T-cell (primary cell): ENCODE data around the gene TOP2A. TPM values are rescaled to one million over a fixed set of nuclear protein-coding genes. Genes with fewer than 3 reads are reported as not detected.
"Not testable (repeated sequence)": the region's sequence is repeated elsewhere in the genome, so short reads cannot be mapped to it uniquely, and the experiment has no call there.

ENCODE experiments used
- ATAC-seq, 4 experiments: fragments of 200-7000 bp in 3 of 4; fragments of 150-1000 bp in 1 of 4; cut with Tn5 transposase; replicated peaks in 1 of 4; 1 replicate in 3 of 4; 2 replicates in 1 of 4; pipeline ENCODE4 v1.10.0; 2021; ENCODE audit warnings: moderate library complexity in 3 of 4, mild to moderate bottlenecking in 2 of 4, moderate number of reproducible peaks in 1 of 4
- CTCF ChIA-PET, 2 donors: fragments of 300-600 bp; sonication (Branson Sonifier 250); formaldehyde crosslinking; loops; one replicate each; lab custom pipeline; 2022; ENCODE audit warnings: antibody characterized with exemption in 2 of 2; lab: Charles Lee
- POLR2A ChIA-PET, 2 donors: fragments of 300-600 bp; sonication (Branson Sonifier 250); formaldehyde crosslinking; loops; one replicate each; lab custom pipeline; 2022; ENCODE audit warnings: antibody characterized with exemption in 2 of 2; lab: Charles Lee
- DNase-seq, 35 experiments: peaks; one replicate each; pipeline versions ENCODE4 v3.0.0 to v3.0.0-alpha.2; 2013 to 2023
- H3K27ac ChIP-seq: one replicate; pipeline ENCODE4 v1.5.1; 2013; ENCODE audit warnings: low read length
- H3K27me3 ChIP-seq, 2 experiments: replicated peaks in 1 of 2; 1 replicate in 1 of 2; 2 replicates in 1 of 2; pipeline versions ENCODE4 v1.6.1 to v1.7.0; 2013; ENCODE audit warnings: low read length in 1 of 2, mixed read lengths in 1 of 2; ENCODE audit not compliant: control insufficient read depth in 2 of 2, insufficient read depth in 2 of 2; ENCODE audit errors: extremely low read depth in 1 of 2
- H3K36me3 ChIP-seq, 2 donors: 1 replicate in 1 of 2; 2 replicates in 1 of 2; pipeline versions ENCODE4 v1.6.1 to v1.7.0; 2013; ENCODE audit warnings: low read length in 1 of 2; ENCODE audit not compliant: control insufficient read depth in 2 of 2, insufficient read depth in 1 of 2; ENCODE audit errors: extremely low read depth in 1 of 2
- H3K4me1 ChIP-seq, 2 experiments: 1 replicate in 1 of 2; 2 replicates in 1 of 2; pipeline versions ENCODE4 v1.6.1 to v1.7.0; 2013; ENCODE audit warnings: low read length in 2 of 2, mixed read lengths in 1 of 2; ENCODE audit not compliant: insufficient read depth in 2 of 2, control insufficient read depth in 1 of 2; ENCODE audit errors: extremely low read depth in 1 of 2
- H3K4me3 ChIP-seq, 2 donors: 1 replicate in 1 of 2; 2 replicates in 1 of 2; pipeline versions ENCODE4 v1.5.1 to v1.7.0; 2013; ENCODE audit warnings: mild to moderate bottlenecking in 2 of 2, low read length in 1 of 2, moderate library complexity in 1 of 2; ENCODE audit not compliant: control insufficient read depth in 1 of 2; ENCODE audit errors: extremely low read depth in 1 of 2
- H3K9me3 ChIP-seq: 2 replicates; pipeline ENCODE4 v1.7.0; 2013
- H3K27ac Mint-ChIP-seq, 2 donors: one replicate each; pipeline ENCODE4 v1.8.0; 2020 to 2021; ENCODE audit warnings: mild to moderate bottlenecking in 2 of 2, mixed read lengths in 2 of 2
- H3K27me3 Mint-ChIP-seq, 2 donors: one replicate each; pipeline ENCODE4 v1.8.0; 2021 to 2022; ENCODE audit warnings: mixed read lengths in 2 of 2
- H3K36me3 Mint-ChIP-seq: one replicate; pipeline ENCODE4 v1.8.0; 2021; ENCODE audit warnings: mixed read lengths
- H3K4me1 Mint-ChIP-seq, 3 donors: one replicate each; pipeline ENCODE4 v1.8.0; 2020 to 2022; ENCODE audit warnings: mixed read lengths in 3 of 3, mild to moderate bottlenecking in 1 of 3
- H3K4me3 Mint-ChIP-seq, 3 donors: one replicate each; pipeline ENCODE4 v1.8.0; 2020 to 2022; ENCODE audit warnings: mild to moderate bottlenecking in 3 of 3, mixed read lengths in 3 of 3, moderate library complexity in 3 of 3
- H3K9me3 Mint-ChIP-seq, 3 donors: one replicate each; pipeline ENCODE4 v1.8.0; 2020 to 2022; ENCODE audit warnings: mixed read lengths in 3 of 3
- WGBS: methylation state at CpG from one replicate; pipeline ENCODE4 v1.1.5; 2013; ENCODE audit warnings: missing lambda C conversion rate; ENCODE audit not compliant: insufficient coverage; 5-methylcytosine and 5-hydroxymethylcytosine counted together
- total RNA-seq, 35 experiments: library from RNA in 6 of 35; stranded (reverse) in 6 of 35; fragments of 120-200 nt in 1 of 35; gene quantifications; one replicate each; pipeline versions ENCODE4 v1.2.1 to v1.2.4 and lab custom pipeline; 2013 to 2026

The TOP2A gene
- total RNA-seq, 5 donors from 2014 or later (not counting 1 experiment from before 2014, with no cell fraction given), result 2.3 to 4.2 (median 2.7) TPM

DNA sequence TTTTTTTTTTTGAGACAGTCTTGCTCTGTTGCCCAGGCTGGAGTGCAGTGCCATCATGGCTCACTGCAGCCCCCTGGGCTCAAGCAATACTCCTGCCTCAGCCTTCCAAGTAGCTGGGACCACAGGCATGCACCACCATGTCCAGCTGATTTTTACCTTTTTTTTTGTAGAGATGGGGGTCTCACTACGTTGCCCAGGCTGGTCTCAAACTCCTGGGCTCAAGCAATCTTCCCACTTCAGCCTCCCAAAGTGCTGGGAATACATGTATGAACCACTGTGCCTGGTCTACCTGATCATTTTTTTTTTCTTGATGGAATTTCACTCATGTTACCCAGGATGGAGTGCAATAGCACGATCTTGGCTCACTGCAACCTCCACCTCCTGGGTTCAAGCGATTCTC is 31.1 kb downstream of the TOP2A start:
- not testable (repeated sequence) for H3K27ac Mint-ChIP-seq, DNase-seq, H3K9me3 ChIP-seq, H3K27me3 ChIP-seq, H3K9me3 Mint-ChIP-seq, H3K4me3 Mint-ChIP-seq, H3K36me3 Mint-ChIP-seq, ATAC-seq, H3K36me3 ChIP-seq, H3K4me1 Mint-ChIP-seq, H3K27me3 Mint-ChIP-seq, H3K4me1 ChIP-seq, H3K27ac ChIP-seq, H3K4me3 ChIP-seq
- POLR2A ChIA-PET, result interaction anchor here in 1 of 2 donors (0.7 kb wide), 1 partner anchor 41 kb away, joined by 6 read pairs; no protein-coding TSS in a partner anchor
- no CpG with 5 or more reads among the region's 3 CpGs for WGBS
- CTCF ChIA-PET, result interaction anchor here (0.7 to 1.0 kb wide), 2 partner anchors 127 to 233 kb away, joined by 3 to 5 read pairs; no protein-coding TSS in a partner anchor

DNA sequence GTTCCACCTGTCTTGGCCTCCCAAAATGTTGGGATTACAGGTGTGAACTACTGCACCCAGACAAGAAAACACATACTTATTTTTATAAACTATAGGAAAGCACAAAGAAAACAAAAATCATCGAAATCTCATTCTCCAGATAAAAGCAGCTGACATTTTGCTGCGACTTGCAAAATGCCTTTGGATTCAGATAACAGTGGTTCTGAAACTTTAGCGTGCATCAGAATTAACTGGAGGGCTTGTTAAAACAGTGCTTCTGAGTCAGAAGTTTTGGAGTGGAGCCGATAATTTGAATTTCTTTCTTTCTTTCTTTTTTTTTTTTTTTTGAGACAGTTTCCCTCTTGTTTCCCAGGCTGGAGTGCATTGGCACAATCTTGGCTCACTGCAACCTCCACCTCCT is 35.4 kb downstream of the TOP2A start:
- Mint-ChIP-seq H3K36me3 (no peaks in the 10 kb centered on the region), H3K9me3 (no peaks in the 10 kb centered on the region)
- POLR2A ChIA-PET, result interaction anchor here (0.7 to 0.9 kb wide), 2 partner anchors 29 to 176 kb away, joined by 7 to 11 read pairs; no protein-coding TSS in a partner anchor

DNA sequence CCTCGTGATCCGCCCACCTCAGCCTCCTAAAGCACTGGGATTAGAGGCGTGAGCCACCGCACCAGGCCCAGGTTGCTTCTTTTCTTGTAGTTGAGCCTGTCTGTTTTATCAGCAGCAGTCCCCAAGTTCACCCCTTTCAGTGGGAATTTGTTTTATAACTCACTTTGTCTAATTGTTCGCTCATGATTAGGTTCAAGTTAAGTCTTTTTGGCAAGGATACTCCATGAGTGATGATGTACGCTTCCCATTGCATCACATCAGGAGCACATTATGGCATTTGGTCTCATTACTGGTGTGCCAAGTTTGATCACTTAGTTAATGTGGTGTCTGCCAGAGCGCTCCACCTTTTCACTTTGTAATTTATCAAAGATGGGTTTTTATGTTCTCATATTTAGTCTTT is 38.7 kb downstream of the TOP2A start:
- H3K27me3 Mint-ChIP-seq, result peaks cover 0 to 1% of the 10 kb centered on the region in 2 donors
- DNase-seq (no peak), ATAC-seq (no peak)
- H3K9me3 ChIP-seq, result no peaks in the 10 kb centered on the region
- H3K27me3 ChIP-seq, result no peaks in the 10 kb centered on the region
- WGBS, result no CpG with 5 or more reads among the region's 7 CpGs
- no peaks in the 10 kb centered on the region for H3K4me1 ChIP-seq
- no peak overlapping the region for H3K4me3 ChIP-seq
- H3K9me3 Mint-ChIP-seq, result no peaks in the 10 kb centered on the region
- H3K4me3 Mint-ChIP-seq, result no peak overlapping the region
- H3K36me3 ChIP-seq, result no peaks in the 10 kb centered on the region
- H3K27ac ChIP-seq, result no peak overlapping the region
- no peak overlapping the region for H3K27ac Mint-ChIP-seq
- no peaks in the 10 kb centered on the region for H3K36me3 Mint-ChIP-seq
- peaks cover 2 to 6% (median 3%) of the 10 kb centered on the region in 3 donors for H3K4me1 Mint-ChIP-seq
- ChIA-PET POLR2A (no interaction called here), CTCF (no interaction called here)

More for the DNA sequence above, 35.4 kb downstream of the TOP2A start:
- CTCF ChIA-PET, result no interaction called here
- no peaks in the 10 kb centered on the region for H3K9me3 ChIP-seq
- Mint-ChIP-seq H3K4me1 (no peaks in the 10 kb centered on the region), H3K27ac (no peak overlapping the region), H3K27me3 (no peaks in the 10 kb centered on the region), H3K4me3 (no peak overlapping the region)
- ATAC-seq (no peak), DNase-seq (no peak)
- no peak overlapping the region for H3K4me3 ChIP-seq
- WGBS, result no CpG with 5 or more reads among the region's 4 CpGs
- no peaks in the 10 kb centered on the region for H3K27me3 ChIP-seq
- no peak overlapping the region for H3K27ac ChIP-seq
- H3K4me1 ChIP-seq, result no peaks in the 10 kb centered on the region
- H3K36me3 ChIP-seq, result no peaks in the 10 kb centered on the region

DNA sequence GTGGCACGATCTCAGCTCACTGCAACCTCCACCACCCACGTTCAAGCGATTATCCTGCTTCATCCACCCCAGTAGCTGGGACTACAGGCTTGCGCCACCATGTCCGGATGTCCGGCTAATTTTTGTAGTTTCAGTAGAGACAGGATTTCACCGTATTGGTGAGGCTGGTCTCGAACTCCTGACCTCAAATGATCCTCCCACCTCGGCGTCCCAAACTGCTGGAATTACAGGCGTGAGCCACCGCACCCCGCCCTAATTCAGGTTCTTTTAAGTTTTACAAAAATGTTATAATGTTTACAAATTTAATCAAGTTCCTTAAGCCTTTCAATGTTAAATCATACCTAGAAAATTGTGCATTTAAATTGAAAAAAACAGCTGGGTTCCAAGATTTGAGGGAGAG is 39.9 kb downstream of the TOP2A start:
- no peak overlapping the region for H3K4me3 ChIP-seq
- peaks cover 2 to 6% (median 3%) of the 10 kb centered on the region in 3 donors for H3K4me1 Mint-ChIP-seq
- no peaks in the 10 kb centered on the region for H3K27me3 ChIP-seq
- CTCF ChIA-PET, result no interaction called here
- H3K4me3 Mint-ChIP-seq, result no peak overlapping the region
- ATAC-seq (no peak), DNase-seq (no peak)
- no peaks in the 10 kb centered on the region for H3K9me3 ChIP-seq
- peaks cover 0 to 1% of the 10 kb centered on the region in 2 donors for H3K27me3 Mint-ChIP-seq
- H3K36me3 ChIP-seq, result no peaks in the 10 kb centered on the region
- no peak overlapping the region for H3K27ac Mint-ChIP-seq
- no peaks in the 10 kb centered on the region for H3K9me3 Mint-ChIP-seq
- no peak overlapping the region for H3K27ac ChIP-seq
- POLR2A ChIA-PET, result no interaction called here
- no peaks in the 10 kb centered on the region for H3K36me3 Mint-ChIP-seq
- WGBS, result 87% methylated on average over 4 of the region's 13 CpGs
- no peaks in the 10 kb centered on the region for H3K4me1 ChIP-seq

DNA sequence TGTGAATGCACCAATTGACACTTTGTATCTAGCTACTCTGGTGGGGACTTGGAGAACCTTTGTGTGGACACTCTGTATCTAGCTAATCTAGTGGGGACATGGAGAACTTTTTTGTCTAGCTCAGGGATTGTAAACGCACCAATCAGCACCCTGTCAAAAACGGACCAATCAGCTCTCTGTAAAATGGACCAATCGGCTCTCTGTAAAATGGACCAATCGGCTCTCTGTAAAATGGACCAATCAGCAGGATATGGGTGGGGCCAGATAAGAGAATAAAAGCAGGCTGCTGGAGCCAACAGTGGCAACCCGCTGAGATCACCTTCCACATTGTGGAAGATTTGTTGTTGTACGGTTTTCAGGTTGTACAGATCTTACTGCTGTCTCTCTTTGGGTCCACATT is 41.2 kb downstream of the TOP2A start:
- POLR2A ChIA-PET, H3K36me3 ChIP-seq, H3K27ac ChIP-seq, H3K4me1 ChIP-seq, H3K9me3 Mint-ChIP-seq, ATAC-seq, H3K27me3 Mint-ChIP-seq, H3K27me3 ChIP-seq, DNase-seq, H3K4me3 ChIP-seq, H3K4me1 Mint-ChIP-seq, H3K36me3 Mint-ChIP-seq, H3K27ac Mint-ChIP-seq, H3K9me3 ChIP-seq: not testable (repeated sequence)
- 77% methylated on average over 4 of the region's 6 CpGs for WGBS
- CTCF ChIA-PET, result interaction anchor here in 1 of 2 donors (0.7 kb wide), 1 partner anchor 316 kb away, joined by 3 read pairs; no protein-coding TSS in a partner anchor
- H3K4me3 Mint-ChIP-seq, result peak overlapping the region in 1 of 3 donors; percentile 50

DNA sequence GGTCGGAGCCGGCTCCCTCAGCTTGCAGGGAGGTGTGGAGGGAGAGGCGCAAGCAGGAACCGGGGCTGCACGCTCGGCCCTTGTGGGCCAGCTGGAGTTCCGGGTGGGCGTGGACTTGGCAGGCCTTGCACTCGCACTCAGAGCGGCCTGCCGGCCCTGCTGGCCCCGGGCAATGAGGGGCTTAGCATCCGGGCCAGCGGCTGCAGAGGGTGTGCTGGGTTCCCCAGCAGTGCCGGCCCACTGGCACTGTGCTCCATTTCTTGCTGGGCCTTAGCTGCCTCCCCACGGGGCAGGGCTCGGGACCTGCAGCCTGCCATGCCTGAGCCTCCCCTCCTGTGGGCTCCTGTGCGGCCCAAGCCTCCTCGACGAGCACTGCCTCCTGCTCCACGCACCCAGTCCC is 41.9 kb downstream of the TOP2A start:
- H3K4me3 Mint-ChIP-seq, H3K36me3 ChIP-seq, CTCF ChIA-PET, H3K27ac ChIP-seq, H3K27ac Mint-ChIP-seq, H3K9me3 ChIP-seq, H3K4me3 ChIP-seq, DNase-seq, H3K4me1 ChIP-seq, ATAC-seq, H3K27me3 Mint-ChIP-seq, H3K9me3 Mint-ChIP-seq, H3K27me3 ChIP-seq, POLR2A ChIA-PET, H3K36me3 Mint-ChIP-seq: not testable (repeated sequence)
- H3K4me1 Mint-ChIP-seq, result peaks cover 5 to 10% (median 5%) of the 10 kb centered on the region in 3 donors
- WGBS, result 93% methylated on average over 19 of the region's 21 CpGs
